GM21360 (cell line): ENCODE data around the gene TOX2.

Experiments used
- ATAC-seq: cut with Tn5 transposase; IDR thresholded peaks from one replicate; pipeline ENCODE4 v1.9.1; 2021; ENCODE audit warnings: mild to moderate bottlenecking, moderate library complexity; ENCODE audit not compliant: unreplicated experiment

The TOX2 gene

DNA sequence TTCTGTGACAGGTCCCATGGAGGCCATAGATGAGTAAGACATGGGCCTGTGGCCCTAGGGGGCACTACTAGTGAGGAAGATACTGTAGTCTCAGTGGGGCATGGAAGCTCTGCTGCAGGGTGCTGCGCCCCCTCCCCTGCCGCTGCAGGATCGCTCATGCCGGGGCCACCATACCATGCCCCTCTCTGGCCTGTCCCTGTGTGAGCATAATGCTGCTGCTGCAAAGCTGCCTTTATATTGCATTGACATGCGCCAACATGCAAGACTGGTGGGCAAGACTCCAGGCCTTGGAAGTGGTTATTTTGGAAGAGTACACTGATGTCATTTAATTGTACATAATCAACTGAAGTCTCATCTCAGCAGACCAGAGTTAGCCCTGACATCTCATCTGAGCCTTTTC, 60.0 kb downstream of the TOX2 start:
- no peak for ATAC-seq

DNA sequence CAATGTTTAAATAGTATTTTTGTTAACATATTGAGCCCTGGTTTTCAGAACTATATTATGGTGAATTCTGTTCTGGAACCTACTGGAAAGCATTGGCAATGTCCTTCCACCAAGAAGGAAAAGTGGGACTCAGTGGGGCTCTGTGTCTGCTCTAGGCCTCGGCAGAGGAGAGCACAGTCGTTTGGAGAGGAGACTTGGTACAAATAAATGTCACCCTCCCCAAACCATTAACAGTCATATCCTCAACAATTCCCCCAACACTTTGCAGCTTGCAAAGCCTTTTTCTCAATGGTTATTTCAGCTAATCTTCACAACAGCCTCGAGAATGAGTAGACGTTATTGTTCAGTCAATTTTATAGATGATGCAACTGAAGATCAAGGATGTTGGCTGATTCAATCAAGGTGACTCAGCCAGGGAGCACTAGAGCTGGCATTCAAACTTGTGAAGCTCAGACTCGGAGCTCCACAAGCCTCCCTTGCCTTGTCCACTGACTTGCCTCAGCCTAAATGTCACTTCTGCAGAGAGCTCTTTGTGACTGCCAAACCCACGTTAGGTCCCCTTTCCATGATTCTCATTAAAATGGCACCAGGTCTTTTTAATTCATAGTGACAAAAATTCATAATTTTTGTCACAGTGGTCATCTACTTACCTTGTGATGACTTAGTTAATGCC, 60.6 kb downstream of the TOX2 start:
- no peak for ATAC-seq

DNA sequence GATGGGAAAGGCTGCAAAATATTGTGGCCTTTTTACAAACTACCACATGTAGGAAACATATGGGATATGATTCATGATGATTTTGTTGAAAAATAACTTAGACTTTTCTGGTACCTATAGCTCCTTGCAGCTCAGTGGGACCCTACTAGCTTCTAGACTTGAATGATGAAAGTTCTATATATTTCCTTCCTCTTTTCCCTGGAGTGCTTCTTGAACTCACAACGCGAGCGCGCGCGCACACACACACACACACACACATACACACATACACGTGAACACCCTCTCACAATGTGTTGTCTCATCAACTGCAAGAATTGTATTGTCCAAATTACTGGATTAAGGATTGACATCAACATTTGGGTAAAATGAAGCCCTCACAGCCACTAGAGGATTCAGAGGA, 61.9 kb downstream of the TOX2 start:
- no peak for ATAC-seq

DNA sequence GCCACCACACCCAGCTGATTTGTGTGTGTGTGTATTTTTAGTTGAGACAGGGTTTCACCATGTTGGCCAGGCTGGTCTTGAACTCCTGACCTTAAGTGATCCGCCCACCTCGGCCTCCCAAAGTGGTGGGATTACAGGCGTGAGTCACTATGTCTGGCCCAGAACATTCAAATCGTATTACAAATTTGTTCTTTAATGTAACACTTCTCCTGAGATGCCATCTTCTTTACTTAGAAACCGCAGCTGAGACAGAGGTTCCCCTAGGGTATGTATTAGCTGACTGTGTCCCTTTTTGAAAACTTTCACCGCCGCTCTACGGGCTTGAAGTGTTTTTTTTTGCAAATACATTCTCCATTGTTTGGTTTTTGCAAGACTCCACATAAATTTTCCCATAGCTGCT, 62.6 kb downstream of the TOX2 start:
- no peak for ATAC-seq

DNA sequence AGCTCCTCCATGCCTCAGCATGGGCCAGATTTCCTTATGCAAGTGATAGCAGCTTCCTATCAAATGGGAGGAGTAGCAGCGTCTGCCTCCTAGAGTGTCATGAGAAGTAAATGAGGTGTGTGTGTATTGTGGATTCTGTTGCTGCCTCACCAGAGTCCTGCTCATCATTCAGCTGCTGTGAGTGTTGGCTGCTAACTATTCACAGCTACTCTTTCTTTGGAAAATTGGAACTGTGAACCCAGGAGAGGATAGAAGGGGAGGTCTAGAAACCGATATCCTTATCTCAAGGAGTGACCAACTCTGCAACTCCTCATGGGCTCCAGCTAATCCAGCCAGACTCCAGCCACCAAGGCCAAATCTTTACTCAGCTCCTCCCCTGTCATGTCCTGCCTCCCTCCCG, 63.3 kb downstream of the TOX2 start:
- no peak for ATAC-seq

DNA sequence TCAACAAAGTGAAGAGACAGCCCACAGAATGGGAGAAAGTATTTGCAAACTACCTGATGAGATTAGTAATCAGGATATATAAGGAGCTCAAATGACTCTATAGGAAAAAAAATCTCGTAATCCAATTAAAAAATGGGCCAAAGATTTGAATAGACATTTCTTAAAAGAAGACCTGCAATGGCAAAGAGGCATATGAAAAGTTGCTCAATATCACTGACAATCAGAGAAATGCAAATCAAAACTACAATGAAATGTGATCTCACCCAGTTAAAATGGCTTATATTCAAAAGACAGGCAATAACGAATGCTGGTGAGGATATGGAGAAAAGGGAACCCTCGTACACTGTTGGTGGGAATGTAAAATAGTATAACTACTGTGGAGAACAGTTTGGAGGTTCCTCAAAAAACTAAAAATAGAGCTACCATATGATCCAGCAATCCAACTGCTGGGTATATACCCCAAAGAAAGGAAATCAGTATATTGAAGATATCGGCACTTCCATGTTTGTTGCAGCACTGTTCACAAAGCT, 65.0 kb downstream of the TOX2 start:
- no peak for ATAC-seq

DNA sequence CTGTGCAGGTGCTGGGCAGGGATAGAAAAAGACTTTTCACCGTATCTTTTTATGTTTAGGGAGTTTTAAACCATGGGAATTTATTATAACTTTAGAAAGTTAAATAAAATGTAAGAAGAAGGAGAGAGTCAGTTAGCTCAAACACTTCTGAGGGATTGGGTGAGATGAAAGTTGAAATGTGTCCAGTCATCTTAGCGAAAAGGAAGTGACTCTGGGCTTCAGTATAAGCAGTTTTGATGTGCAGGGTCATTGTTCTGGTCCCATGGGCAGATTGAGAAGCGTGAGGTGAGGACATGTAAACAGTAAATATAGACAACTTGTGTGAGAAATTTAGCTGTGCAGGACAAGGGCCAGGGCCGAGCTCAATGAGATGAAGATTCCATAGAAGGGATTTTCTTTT, 66.9 kb downstream of the TOX2 start:
- no peak for ATAC-seq

DNA sequence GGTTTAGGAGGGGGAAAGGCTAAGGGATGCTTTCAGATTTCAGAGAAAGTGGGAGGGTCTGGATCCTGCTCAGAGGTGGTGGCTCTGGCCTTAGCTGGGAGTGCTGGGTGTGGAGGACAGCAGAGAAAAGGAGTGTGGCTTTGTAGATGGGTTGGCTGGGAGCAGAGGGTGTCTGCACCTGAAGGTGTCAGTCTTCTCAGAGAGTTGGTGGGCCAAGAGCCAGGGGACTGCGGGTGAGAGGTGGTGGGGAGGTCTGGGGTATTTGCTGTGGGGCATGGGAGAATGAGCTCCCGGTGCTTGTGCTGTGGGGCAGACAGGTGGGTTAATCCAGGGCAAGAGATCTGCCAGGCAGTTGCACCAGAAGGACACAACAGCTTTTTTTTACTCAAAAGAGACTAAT, 67.4 kb downstream of the TOX2 start:
- no peak for ATAC-seq

DNA sequence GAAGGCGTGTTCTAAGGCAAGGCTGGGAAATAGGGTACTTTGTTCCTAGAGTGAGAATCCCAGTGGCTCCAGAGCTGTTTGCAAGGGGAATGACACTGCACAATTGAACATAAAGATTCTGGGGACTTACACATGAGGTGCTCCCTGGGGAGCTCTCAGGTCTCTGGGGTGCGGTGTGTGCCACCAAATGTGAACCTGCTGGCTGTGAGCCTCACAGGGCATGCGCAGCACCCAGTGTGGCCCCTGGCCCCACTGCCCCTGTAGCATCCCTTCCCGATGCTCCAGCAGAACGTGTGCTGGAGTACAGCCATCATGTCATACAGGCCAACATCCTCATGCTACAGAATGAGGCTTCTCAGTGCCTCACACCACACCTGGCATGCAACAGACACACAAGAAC, 68.2 kb downstream of the TOX2 start:
- ATAC-seq: no peak

DNA sequence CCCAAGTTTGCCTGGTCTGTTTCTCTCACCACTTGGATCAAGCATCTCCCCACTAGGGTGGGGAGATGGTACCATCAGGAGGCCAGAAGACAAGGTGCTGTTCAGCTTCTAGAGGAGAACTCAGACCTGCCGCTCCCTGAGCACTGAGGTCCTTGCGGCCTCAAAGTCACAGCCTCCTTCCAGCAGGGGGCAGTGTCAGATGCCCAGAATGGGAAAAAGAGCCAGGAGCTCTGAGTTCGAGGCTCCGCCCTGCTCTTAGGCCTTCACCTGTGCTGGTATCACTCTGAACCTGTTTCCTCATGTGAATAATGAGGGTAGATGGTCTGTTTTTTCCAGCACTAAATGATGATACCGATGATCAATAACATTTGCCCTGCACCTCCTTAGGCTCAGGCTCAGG, 68.7 kb downstream of the TOX2 start:
- ATAC-seq: no peak

DNA sequence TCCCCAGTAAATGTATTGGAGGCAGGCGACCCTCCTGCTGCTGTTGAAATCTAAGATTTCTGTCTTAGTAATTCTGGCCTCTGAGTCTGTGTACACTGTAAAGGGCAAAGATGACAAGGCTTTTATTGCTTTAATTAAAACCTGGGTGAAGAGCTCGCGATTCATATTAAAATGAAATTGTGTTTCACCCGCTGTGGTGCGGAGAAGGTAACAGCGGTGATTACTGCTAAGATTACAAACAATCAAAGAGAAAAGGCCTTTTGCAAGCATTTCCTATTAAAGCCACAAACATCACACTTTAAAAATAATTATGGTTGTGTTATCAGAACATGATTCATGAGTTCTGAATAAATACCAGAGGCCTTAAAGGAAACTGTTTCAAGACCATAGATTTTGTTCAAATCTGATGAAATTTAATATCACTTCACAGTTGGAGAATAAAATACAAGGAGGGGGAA, 69.3 kb downstream of the TOX2 start:
- no peak for ATAC-seq

DNA sequence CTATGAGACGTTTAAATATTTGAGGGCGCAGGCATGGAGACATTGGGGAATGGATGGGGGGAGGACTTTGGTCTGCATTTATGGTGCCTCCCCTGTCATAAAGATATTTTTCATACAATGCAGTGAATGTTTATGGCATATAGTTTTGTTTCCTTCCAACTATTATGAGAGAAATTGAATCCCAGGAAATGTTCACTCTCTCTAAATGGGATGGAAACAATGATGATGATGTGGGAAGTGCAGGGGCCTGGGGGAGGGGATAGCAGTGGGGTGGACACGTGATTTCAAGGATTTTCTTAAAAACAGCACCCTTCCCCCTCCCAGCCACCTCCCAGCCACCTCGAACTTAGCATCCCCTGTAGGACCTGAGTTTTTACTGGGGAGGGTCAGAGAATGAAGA, 69.9 kb downstream of the TOX2 start:
- no peak for ATAC-seq

DNA sequence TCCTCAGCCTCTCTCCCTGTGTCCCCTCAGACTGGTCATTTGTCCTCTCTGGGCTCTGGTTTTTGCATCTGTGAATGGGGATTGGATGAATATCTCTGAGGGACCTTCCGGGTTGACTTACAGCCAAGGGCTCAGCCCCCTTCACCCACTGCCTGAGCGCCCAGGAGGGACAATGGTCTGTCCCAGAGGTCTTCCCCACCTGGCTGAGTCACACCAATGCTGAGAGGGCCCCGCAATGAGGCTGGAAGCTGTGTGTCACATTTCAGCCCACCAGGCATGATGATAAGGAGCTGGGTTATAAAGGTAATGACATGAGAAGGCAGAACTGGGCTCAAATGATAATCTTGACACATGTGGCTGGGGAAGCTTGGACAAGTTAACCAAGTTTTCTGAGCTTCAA, 70.5 kb downstream of the TOX2 start:
- ATAC-seq: no peak

DNA sequence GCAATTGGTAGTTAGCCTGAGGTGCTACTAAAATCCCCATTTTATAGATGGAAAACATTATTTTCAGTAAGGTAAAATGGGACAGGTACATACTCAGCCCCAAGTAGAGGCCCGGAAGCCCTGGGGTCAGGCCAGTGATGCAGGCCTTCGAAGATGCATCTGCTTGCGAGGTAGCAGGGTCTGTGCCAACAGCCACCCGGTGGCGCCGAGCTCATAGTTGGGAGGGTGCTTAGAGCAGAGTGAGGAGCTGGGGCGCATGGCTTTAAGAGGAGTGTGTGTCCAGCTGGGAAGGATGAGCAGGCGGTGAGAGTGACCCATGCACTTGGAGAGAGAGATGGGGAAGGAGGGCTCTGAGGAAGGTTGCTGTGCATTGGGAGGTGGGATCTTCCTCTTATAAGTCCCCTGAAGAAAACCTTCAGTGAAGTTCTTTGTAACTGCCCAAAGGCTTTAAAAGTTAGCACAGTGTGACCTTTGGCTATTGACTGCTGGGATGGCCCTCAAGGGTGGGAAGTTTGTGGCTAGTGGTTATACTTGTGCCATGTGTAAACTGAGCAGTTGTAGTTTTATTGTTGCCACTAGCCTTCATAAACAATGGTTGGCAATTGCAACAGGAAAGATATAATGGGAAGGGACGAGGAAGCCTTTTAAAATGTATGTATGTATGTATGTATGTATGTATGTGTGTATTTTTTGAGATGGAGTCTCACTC, 71.1 kb downstream of the TOX2 start:
- ATAC-seq: no peak

DNA sequence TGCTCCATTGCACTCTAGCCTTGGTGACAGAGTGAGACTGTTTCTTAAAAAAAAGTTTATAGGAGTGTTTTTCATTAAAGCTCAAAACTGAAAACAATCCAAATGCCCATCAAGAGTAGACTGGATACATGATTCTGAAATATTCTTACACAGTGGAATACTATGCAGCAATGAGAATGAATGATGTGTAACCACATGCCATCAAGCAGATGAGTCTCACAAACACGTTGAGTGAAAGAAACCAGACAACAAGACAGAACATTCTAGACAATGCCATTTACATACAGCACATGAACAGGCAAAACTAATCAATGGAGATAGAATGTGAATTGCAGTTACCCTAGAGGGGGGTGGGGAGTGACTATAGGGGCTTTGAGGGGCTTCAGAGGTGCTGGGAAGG, 72.4 kb downstream of the TOX2 start:
- ATAC-seq: no peak

DNA sequence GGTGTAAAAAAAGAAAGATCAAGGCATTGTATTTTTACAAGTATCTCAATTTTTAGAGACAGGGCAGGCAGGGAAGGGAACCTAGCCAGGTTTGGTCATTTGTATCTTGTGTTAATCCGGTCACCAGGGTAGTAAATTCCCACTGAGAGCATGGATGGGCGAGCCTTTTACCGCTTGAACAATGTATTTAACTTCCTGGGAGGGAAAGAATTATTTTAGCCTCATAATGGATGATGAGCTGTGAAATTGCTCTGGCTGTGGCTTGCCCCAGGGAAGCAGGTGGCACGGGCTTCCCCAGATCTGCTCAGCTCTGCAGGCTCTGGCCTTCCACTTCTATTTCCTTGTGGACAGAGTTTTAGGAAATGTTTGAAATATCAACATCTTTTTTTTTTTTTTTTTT, 72.9 kb downstream of the TOX2 start:
- no peak for ATAC-seq

DNA sequence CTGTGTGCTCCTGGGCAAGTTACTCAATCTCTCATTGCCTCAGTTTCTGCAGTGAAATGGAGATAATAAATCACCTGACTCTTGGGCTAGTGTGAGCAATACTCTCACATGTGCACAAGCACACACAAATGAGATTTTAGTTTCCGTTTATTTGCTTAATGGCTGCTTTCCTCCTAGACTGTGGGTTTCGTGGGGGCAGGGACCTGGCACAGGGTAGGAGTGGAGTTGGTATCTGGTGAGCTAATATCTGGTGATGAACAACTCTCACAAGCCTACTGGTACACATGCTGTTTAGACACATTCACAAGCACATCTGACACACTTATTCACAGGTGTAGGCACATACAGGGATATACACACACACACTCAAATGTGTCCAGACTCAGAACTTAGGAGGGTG, 73.8 kb downstream of the TOX2 start:
- ATAC-seq: no peak

DNA sequence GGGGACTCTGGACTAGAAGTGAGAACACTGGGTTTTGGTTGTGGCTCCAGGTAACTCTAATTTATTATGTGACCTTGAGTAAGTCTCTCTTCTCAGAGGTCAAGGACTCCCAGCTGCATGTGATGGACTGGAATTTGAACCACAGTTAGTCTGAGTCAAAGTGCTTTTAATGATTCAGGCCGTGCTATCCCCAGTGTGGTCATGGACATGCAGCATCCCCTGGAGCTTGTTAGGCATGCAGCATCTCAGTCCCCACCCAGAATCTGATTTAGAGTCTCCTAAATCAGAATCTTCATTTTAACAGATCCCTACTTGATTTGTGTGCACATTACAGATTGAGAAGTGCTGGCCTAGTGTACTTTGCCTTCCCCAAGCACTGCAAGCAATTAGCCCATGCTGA, 74.2 kb downstream of the TOX2 start:
- ATAC-seq: no peak

DNA sequence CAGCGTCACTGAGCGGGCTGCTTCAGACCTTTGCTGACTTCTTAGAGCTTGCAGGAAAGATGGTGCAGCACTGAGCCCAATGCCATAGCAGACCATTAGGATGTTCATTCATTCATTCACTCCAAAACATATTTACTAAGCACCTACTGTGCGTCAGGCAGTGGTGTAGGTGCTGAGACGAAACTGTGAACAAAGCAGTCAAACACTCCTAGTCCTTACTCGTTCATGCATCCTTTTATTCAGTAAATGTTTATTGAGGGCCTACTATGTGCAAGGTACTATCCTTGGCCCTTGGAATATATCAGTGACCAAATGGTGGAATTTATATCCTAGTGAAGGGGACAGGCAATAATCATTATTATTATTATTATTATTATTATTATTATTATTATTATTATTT, 76.6 kb downstream of the TOX2 start:
- no peak for ATAC-seq

DNA sequence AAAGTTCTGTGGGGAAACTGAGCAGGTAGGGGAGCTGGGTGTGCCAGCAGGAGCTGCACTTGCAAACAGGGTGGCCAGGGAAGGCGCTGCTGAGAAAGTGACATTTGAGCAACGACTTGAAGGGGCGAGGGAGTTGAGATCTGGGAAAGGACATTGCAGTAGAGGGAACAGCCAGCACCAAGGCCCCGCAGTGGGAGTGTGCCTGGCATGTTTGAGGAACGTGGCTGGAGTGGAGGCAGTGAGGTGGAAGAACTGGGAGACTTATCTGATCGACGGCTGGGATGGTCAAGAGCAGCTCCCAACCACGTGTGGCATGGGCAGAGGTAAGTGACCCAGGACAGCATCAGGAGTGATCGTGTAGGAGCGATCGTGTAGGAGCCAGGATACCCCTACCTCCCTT, 77.3 kb downstream of the TOX2 start:
- no peak for ATAC-seq

DNA sequence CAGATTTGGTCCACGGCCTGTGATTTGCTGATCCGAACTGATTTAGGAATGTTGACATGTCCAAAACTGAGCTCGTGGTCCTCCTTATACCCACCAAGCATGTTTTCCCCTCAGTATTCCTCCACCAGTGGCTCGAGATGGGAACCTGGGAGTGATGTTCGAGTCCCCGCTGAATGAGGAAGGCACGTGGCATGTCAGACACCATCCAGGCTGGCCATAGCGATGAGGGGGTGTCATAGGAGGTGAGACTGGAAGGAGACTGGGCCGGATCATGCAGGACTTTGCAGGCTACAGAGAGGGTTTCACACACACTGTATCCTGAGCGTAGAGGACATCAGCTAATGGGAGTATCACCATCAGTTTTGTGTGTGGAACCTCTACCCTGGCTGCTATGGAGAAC, 78.2 kb downstream of the TOX2 start:
- no peak for ATAC-seq

DNA sequence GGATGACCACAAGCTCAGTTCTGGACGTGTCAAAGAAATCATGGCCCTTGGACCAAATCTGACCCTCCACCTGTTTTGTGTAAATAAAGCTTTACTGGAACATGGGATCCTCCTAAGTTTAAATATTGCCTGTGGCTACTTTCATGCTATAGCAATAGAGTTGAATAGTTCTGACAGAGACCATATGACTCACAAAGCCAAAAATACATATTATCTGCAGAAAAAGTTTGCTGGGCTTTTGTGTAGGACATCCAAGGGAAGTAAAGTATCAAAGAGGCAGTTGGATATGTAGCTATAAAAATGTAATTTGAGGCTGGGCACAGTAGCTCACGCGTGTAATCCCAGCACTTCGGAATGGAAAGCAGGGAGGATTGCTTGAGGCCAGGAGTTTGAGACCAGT, 78.9 kb downstream of the TOX2 start:
- no peak for ATAC-seq
